ENCODE results near the gene IL1R1.

IL1R1 gene

DNA sequence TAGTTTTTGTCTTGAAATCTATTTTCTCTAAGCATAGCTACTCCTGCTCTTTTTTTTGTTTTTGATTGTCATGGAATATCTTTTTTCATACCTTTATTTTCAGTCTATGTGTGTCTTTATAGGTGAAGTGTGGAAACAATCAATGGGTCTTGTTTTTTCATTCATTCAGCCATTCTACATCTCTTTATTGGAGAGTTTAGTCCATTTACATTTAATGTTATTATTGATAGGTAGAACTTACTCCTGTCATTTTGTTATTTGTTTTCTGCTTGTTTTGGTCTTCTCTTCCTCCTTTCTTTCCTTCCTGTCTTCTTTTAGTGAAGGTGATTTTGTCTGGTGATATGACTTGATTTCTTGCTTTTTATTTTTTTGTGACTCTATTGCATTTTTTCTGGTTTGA, 62.1 kb downstream of the IL1R1 start:
- Histone ChIP-seq H3K36me3 (ENCODE audit: insufficient read depth, low read depth, low read length) (no peaks in the 10 kb centered on the region), H3K4me1 (ENCODE audit: insufficient read depth, low read length) (no peaks in the 10 kb centered on the region), H3K27ac (ENCODE audit: low read length) (no peak overlapping the region), H3K9me3 (ENCODE audit: insufficient read depth, low read depth, low read length) (no peaks in the 10 kb centered on the region), H3K9ac (ENCODE audit: low read depth, low read length) (no peak overlapping the region), H3K4me3 (ENCODE audit: low read length) (no peak overlapping the region), H3K27me3 (ENCODE audit: insufficient read depth, low read length) (no peaks in the 10 kb centered on the region)

DNA sequence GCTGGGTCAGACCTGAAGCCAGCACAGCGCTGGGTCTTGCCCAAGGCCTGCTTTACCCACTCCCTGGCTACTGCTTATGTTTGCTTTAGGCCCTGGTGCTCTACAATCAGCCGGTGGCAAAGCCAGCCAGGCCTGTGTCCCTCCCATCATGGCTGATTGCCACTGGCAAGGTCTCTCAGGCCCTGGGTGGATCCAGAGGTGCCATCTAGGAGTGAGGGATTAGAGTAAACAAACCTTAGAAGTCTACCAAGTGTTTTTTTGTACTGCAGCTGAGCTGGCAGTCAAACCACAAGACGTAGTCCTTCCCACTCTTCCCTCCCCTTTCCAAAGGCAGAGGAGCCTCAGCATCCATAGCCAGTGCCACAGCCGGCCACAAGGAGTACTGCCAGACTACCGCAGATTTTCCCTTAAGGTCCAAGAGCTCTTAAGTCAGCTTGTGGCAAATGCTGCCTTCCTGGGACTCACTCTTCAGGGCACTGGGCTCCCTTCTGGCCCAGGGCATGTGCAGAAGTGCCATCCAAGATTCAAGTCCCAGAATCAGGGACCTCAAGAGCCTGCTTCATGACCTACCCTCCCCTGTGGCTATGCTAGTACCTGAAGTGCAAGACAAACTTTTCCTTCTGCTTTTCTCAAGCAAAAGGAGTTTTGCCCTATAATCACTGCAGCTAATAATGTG, 64.3 kb downstream of the IL1R1 start:
- H3K36me3 ChIP-seq (ENCODE audit: insufficient read depth, low read depth, low read length) = no peaks in the 10 kb centered on the region
- no peak overlapping the region for H3K4me3 ChIP-seq (ENCODE audit: low read length)
- no peaks in the 10 kb centered on the region for H3K4me1 ChIP-seq (ENCODE audit: insufficient read depth, low read length)
- H3K9me3 ChIP-seq (ENCODE audit: insufficient read depth, low read depth, low read length) = no peaks in the 10 kb centered on the region
- no peak overlapping the region for H3K9ac ChIP-seq (ENCODE audit: low read depth, low read length)
- no peak overlapping the region for H3K27ac ChIP-seq (ENCODE audit: low read length)
- no peaks in the 10 kb centered on the region for H3K27me3 ChIP-seq (ENCODE audit: insufficient read depth, low read length)

DNA sequence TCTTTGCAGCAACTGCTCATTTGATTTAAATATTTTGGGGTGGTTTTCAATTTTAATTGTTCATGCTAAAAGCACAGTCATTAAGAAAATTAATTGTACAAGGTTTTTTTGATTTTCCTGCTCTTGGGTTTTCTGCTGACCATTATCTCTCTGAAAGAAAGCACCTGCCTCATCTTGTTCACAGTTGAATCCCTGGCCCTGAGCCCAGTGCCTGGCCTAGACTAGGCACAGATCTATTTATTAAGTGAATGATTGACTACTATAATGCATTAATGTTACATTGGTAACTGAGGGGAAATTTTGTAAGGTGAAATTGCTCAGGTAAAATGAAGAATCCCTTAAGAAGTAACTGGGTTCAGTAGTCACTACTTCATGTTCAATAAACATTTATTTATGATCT, 66.2 kb downstream of the IL1R1 start:
- Histone ChIP-seq H3K9me3 (ENCODE audit: insufficient read depth, low read depth, low read length) (no peaks in the 10 kb centered on the region), H3K4me3 (ENCODE audit: low read length) (no peak overlapping the region), H3K36me3 (ENCODE audit: insufficient read depth, low read depth, low read length) (no peaks in the 10 kb centered on the region), H3K27ac (ENCODE audit: low read length) (no peak overlapping the region), H3K9ac (ENCODE audit: low read depth, low read length) (no peak overlapping the region), H3K4me1 (ENCODE audit: insufficient read depth, low read length) (no peaks in the 10 kb centered on the region), H3K27me3 (ENCODE audit: insufficient read depth, low read length) (no peaks in the 10 kb centered on the region)

DNA sequence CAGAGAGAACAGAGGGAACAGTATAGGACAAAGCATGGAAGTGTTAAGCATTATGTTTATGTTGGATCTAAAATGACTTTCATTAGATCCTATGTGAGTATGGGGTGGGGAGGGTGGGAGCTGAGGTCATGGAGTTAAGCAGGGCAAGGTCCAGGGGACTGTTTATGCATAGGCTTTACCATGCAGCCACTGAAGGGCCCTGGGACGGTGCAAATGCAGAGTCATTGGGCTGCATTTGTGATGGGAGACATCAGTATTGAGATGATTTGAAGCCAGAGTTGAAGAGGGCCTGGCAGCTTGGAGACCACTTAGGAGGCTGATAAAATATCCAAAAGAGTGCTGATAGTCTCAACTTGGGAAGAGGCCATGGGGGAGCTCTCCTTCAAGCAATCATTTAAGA, 66.9 kb downstream of the IL1R1 start:
- H3K36me3 ChIP-seq (ENCODE audit: insufficient read depth, low read depth, low read length) = no peaks in the 10 kb centered on the region
- H3K9ac ChIP-seq (ENCODE audit: low read depth, low read length) = no peak overlapping the region
- H3K27ac ChIP-seq (ENCODE audit: low read length) = no peak overlapping the region
- no peaks in the 10 kb centered on the region for H3K27me3 ChIP-seq (ENCODE audit: insufficient read depth, low read length)
- H3K4me1 ChIP-seq (ENCODE audit: insufficient read depth, low read length) = no peaks in the 10 kb centered on the region
- no peaks in the 10 kb centered on the region for H3K9me3 ChIP-seq (ENCODE audit: insufficient read depth, low read depth, low read length)
- no peak overlapping the region for H3K4me3 ChIP-seq (ENCODE audit: low read length)

DNA sequence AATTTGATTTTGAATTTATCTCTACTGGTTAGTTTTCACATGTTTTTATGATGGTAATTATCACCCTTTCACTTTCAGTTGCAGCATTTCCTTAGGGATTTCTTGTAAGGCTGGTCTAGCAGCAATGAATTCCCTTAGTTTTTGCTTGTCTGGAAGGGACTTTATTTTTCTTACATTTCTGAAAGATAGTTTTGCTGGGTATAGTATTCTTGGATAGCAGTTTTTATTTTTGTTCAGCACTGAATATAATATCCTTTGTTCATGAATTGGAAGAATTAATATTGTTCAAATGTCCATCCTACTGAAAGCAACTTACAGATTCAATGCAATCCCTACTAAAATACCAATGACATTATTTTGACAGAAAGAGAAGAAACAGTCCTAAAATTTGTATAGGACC, 74.5 kb downstream of the IL1R1 start:
- Histone ChIP-seq H3K9ac (ENCODE audit: low read depth, low read length) (no peak overlapping the region), H3K36me3 (ENCODE audit: insufficient read depth, low read depth, low read length) (no peaks in the 10 kb centered on the region), H3K27me3 (ENCODE audit: insufficient read depth, low read length) (no peaks in the 10 kb centered on the region), H3K4me3 (ENCODE audit: low read length) (no peak overlapping the region), H3K9me3 (ENCODE audit: insufficient read depth, low read depth, low read length) (peaks cover 17% of the 10 kb centered on the region; the same call in 1 of the 2 replicates), H3K27ac (ENCODE audit: low read length) (no peak overlapping the region), H3K4me1 (ENCODE audit: insufficient read depth, low read length) (no peaks in the 10 kb centered on the region)

DNA sequence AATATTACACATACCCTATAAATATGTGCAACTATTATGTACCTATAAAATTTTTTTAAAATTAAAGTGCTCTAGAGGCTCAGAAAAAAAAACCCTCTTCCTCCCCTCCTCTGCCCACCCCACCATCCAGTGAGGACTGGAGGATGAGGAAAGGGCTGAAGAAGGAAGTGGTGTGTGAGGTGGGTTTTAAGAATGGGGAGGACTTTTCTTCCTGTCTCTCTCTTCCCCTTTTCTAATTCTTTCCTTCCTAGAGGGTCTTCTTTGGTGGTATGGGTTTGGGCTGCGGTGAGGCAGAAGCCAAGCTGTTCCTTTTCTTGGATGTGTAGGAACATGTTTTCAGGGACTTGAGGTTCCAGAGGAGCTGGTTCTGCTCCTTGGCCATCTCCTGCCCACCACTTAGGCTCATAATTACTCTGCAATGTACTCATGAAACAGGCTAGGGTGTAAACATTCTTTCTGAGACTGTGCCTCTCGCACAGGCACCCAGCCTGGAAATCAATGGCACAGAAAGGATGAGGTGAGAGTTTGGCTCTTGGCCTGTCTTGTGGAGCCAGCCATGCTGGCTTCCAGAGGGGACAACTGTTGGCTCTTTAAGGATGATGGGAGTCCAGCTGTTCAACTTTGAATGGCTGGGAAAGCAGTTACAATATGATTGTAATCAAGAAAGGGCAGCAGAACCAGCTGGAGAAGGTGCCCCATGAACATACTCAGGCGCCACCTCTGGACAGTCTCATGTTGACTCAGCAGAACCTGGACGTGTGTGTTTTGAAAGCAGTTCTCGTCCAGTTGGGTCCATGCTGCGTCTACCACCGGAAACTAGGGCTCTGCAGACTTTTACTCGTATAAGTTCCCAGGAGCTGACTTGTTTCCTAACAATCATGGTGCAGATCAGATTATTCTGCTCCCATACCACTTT, 82.5 kb downstream of the IL1R1 start:
- no peaks in the 10 kb centered on the region for H3K27me3 ChIP-seq (ENCODE audit: insufficient read depth, low read length)
- H3K27ac ChIP-seq (ENCODE audit: low read length) = no peak overlapping the region
- no peaks in the 10 kb centered on the region for H3K36me3 ChIP-seq (ENCODE audit: insufficient read depth, low read depth, low read length)
- H3K4me1 ChIP-seq (ENCODE audit: insufficient read depth, low read length) = peaks cover 8% of the 10 kb centered on the region; the same call in 1 of the 2 replicates
- H3K9ac ChIP-seq (ENCODE audit: low read depth, low read length) = no peak overlapping the region
- no peaks in the 10 kb centered on the region for H3K9me3 ChIP-seq (ENCODE audit: insufficient read depth, low read depth, low read length)
- H3K4me3 ChIP-seq (ENCODE audit: low read length) = no peak overlapping the region

DNA sequence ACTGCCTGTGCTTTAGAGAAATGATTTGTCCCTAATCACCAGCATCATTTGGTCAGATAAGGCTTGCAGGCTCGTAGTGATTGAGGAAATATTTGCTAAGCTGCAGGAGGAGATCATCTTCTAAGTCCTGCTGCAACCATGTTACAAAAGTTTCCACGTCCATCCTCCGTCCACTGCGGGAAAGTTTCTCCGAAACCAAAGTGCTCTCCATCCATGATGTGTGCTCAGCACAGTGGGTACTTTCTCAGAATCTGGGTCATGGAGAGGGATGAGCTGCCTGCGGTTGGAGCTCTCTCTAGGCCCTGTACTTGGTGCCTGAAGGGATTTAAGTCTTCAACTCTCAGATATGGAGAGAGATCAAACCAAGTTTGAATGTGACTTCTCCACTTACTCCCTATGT, 83.6 kb downstream of the IL1R1 start:
- no peak overlapping the region for H3K4me3 ChIP-seq (ENCODE audit: low read length)
- no peak overlapping the region for H3K27ac ChIP-seq (ENCODE audit: low read length)
- peaks cover 8% of the 10 kb centered on the region; the same call in 1 of the 2 replicates for H3K4me1 ChIP-seq (ENCODE audit: insufficient read depth, low read length)
- no peaks in the 10 kb centered on the region for H3K9me3 ChIP-seq (ENCODE audit: insufficient read depth, low read depth, low read length)
- H3K27me3 ChIP-seq (ENCODE audit: insufficient read depth, low read length) = no peaks in the 10 kb centered on the region
- H3K36me3 ChIP-seq (ENCODE audit: insufficient read depth, low read depth, low read length) = no peaks in the 10 kb centered on the region
- no peak overlapping the region for H3K9ac ChIP-seq (ENCODE audit: low read depth, low read length)

DNA sequence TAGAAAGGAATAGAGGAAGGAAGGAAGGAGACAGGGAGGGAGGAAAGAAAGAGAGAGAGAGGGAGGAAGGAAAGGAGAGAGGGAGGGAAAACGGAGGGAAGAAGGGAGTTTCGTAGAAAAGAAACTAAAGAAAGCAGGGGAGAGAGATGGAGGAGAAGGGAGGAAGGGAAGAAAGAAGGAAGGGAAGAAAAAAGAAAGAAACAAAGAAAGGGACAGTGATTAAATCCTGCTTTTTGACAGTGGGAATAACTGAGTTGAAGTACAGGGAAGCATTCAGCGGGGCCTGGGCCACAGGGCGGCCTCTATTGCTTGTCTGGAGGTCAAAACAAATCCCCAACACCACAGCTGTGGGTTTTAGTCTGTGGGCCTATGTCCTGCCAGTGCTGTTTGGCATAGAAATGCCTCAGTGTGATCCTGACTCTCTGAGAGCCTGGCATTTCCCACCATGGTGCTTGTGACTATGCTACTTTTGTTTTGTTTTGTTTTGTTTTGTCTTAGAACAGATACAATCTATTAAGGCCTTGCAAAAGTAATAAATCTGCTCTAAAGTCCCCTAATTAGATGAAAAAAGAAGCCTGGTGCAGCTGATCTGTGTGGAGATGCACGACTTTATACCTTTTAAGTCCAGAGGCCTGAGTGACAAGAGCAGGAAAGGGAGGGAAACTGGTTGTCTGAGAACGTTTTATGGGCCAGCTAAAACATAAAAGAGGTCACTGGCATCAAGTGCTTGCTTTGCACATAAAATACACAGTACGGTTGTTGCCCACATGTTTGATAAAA, 84.3 kb downstream of the IL1R1 start:
- no peak overlapping the region for H3K9ac ChIP-seq (ENCODE audit: low read depth, low read length)
- H3K27ac ChIP-seq (ENCODE audit: low read length) = no peak overlapping the region
- H3K27me3 ChIP-seq (ENCODE audit: insufficient read depth, low read length) = no peaks in the 10 kb centered on the region
- H3K9me3 ChIP-seq (ENCODE audit: insufficient read depth, low read depth, low read length) = no peaks in the 10 kb centered on the region
- H3K4me1 ChIP-seq (ENCODE audit: insufficient read depth, low read length) = peaks cover 8% of the 10 kb centered on the region; the same call in 1 of the 2 replicates
- H3K4me3 ChIP-seq (ENCODE audit: low read length) = no peak overlapping the region
- no peaks in the 10 kb centered on the region for H3K36me3 ChIP-seq (ENCODE audit: insufficient read depth, low read depth, low read length)

DNA sequence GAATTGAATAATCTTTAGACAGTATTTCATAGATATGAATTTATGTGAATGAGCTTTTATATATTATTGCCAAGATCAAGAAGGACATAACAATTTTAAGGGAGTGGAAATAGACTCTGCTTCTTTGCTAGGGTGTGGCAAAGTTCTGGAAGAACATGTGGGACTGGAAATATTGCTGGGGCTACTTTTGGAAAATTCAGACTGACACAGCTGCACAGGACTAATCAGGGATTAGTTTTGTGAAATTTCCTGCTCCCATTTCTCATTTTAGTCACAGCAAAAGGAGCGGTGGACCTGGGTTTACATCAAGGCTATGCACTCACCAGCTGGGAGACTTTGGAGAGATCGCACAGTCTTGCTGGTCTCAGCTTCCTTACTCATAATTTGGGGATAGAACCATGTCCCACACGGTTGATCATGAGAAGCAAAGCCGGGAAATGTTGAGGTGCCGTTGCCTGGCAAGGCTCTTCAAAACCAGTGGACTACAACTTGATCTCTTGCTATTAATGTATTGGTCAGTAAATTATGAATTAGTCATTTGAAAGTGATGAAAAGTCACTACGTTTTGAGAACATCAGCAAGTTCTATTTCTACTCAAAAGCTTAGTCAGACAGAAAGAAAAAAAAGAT, 86.7 kb downstream of the IL1R1 start:
- no peaks in the 10 kb centered on the region for H3K36me3 ChIP-seq (ENCODE audit: insufficient read depth, low read depth, low read length)
- H3K27ac ChIP-seq (ENCODE audit: low read length) = no peak overlapping the region
- no peaks in the 10 kb centered on the region for H3K27me3 ChIP-seq (ENCODE audit: insufficient read depth, low read length)
- H3K9me3 ChIP-seq (ENCODE audit: insufficient read depth, low read depth, low read length) = no peaks in the 10 kb centered on the region
- H3K4me3 ChIP-seq (ENCODE audit: low read length) = no peak overlapping the region
- peaks cover 8% of the 10 kb centered on the region; the same call in 1 of the 2 replicates for H3K4me1 ChIP-seq (ENCODE audit: insufficient read depth, low read length)
- no peak overlapping the region for H3K9ac ChIP-seq (ENCODE audit: low read depth, low read length)
